Measurements from ENCODE around the gene MND1. TPM values are rescaled to one million over a fixed set of nuclear protein-coding genes. Genes with fewer than 3 reads are reported as not detected.

Gene MND1
- total and polyA plus RNA-seq, 2 of the 8 experiments (the other 6 are each of a cell fraction or from before 2014, with no cell fraction given) = 4.4 to 26.2 TPM

GRCh38 chr4:153403726-153404125 lies 59.2 kb downstream of the MND1 start:
- no peak overlapping the region for H3K56ac ChIP-seq (replicated peaks; ENCODE audit: insufficient read length, low read depth, low read length)
- H3K14ac ChIP-seq (ENCODE audit: insufficient read length) = no peak overlapping the region
- H4K5ac ChIP-seq (ENCODE audit: insufficient read length, low read depth, low read length) = no peak overlapping the region
- no peaks in the 10 kb centered on the region for H3K79me1 ChIP-seq (ENCODE audit: low read depth, low read length)
- peaks cover 0 to 10% (median 4%) of the 10 kb centered on the region in 4 experiments; a peak in 2 of 8 replicates for H3K36me3 ChIP-seq (ENCODE audit: control insufficient read depth in 2 of 4, insufficient read depth in 4 of 4, low read length in 3 of 4)
- H2BK15ac ChIP-seq (ENCODE audit: low read length) = no peak overlapping the region
- DNase-seq (ENCODE audit: low read depth in 1 of 2, low spot score in 2 of 2) (no peak), FAIRE-seq (no peak)
- no peak overlapping the region for H2BK5ac ChIP-seq (ENCODE audit: low read depth, low read length)
- H3K4ac ChIP-seq (replicated peaks; ENCODE audit: insufficient read length, low read depth, low read length) = no peak overlapping the region
- H3K4me3 ChIP-seq (ENCODE audit: extremely low read depth in 1 of 4, insufficient read depth in 2 of 4, low read depth in 3 of 4, low read length in 4 of 4) = no peak overlapping the region
- H4K91ac ChIP-seq (replicated peaks; ENCODE audit: insufficient read length, low read length) = no peak overlapping the region
- peaks cover 0 to 3% of the 10 kb centered on the region in 2 experiments; a peak in 2 of 4 replicates for H3K9me3 ChIP-seq (ENCODE audit: insufficient read depth in 2 of 2, low read depth in 1 of 2, low read length in 1 of 2)
- POLR2A ChIA-PET (ENCODE audit: partially characterized antibody) = interaction anchor here (0.6 to 0.8 kb wide), 3 partner anchors 14 to 387 kb away, joined by 3 to 5 read pairs (median 3); no protein-coding TSS in a partner anchor
- no peak overlapping the region for H4K8ac ChIP-seq (ENCODE audit: extremely low read depth, insufficient read depth, low read length)
- whole genome bisulfite sequencing, 2 experiments (ENCODE audit: extremely low coverage in 1 of 2, insufficient coverage in 1 of 2, insufficient read length in 1 of 2, insufficient replicate concordance in 2 of 2, low coverage in 1 of 2, low lambda C conversion rate in 2 of 2, missing lambda C conversion rate in 1 of 2) = 100% methylated on average over 1 of the region's 1 CpG; no CpG with 5 or more reads in 1 of the 2 experiments
- H4K20me1 ChIP-seq (replicated peaks in 1 of 2; ENCODE audit: control insufficient read depth in 1 of 2, insufficient read depth in 2 of 2, low read length in 2 of 2) = no peaks in the 10 kb centered on the region
- H3K18ac ChIP-seq (ENCODE audit: extremely low read depth, low read length) = no peak overlapping the region
- H3K9ac ChIP-seq (replicated peaks in 1 of 4; ENCODE audit: extremely low read depth in 1 of 4, low read depth in 3 of 4, low read length in 3 of 4) = no peak overlapping the region
- no peak overlapping the region for H3K27ac ChIP-seq (ENCODE audit: low read depth, low read length)
- no peaks in the 10 kb centered on the region for H3K79me2 ChIP-seq (ENCODE audit: control insufficient read depth in 1 of 2, insufficient read depth in 2 of 2, low read length in 2 of 2)
- no peak overlapping the region for H3K23ac ChIP-seq (ENCODE audit: insufficient read length)
- no peak overlapping the region for H2AFZ ChIP-seq (ENCODE audit: low read length)
- no peaks in the 10 kb centered on the region for H3K27me3 ChIP-seq (replicated peaks in 1 of 4; ENCODE audit: control insufficient read depth in 3 of 4, extremely low read depth in 1 of 4, insufficient read depth in 3 of 4, low read length in 3 of 4)
- no peaks in the 10 kb centered on the region for H3K23me2 ChIP-seq (ENCODE audit: low read depth, low read length)
- H3K4me1 ChIP-seq (replicated peaks in 1 of 4; ENCODE audit: control insufficient read depth in 3 of 4, insufficient read depth in 4 of 4, low read length in 3 of 4) = no peaks in the 10 kb centered on the region
- CTCF ChIA-PET (ENCODE audit: partially characterized antibody) = interaction anchor here (0.6 to 2.2 kb wide), 7 partner anchors 9 to 1572 kb away, joined by 3 to 5 read pairs (median 4); no protein-coding TSS in a partner anchor
- H3K4me2 ChIP-seq (ENCODE audit: insufficient read depth in 1 of 2, low read depth in 2 of 2, low read length in 2 of 2) = no peak overlapping the region
- H2AK5ac ChIP-seq (ENCODE audit: low read depth, low read length) = no peak overlapping the region
- no peak overlapping the region for H2BK120ac ChIP-seq (replicated peaks; ENCODE audit: low read depth, low read length)
- no peak overlapping the region for H2BK20ac ChIP-seq (ENCODE audit: low read length)
- no peak overlapping the region for H2BK12ac ChIP-seq (ENCODE audit: low read depth, low read length)
- no peak for TF ChIP-seq SIRT6 (IDR thresholded peaks at IDR 0.05; ENCODE audit: low read length)
- TF ChIP-seq ATF2 (IDR thresholded peaks at IDR 0.05; ENCODE audit: low read length) = no peak
- no peak for TF ChIP-seq FOSL1 (IDR thresholded peaks at IDR 0.05; ENCODE audit: insufficient read depth, low read depth, low read length)
- no peak for TF ChIP-seq BACH1 (IDR thresholded peaks at IDR 0.05; ENCODE audit: low read length)
- TF ChIP-seq YY1 (IDR thresholded peaks at IDR 0.05; ENCODE audit: low read depth, low read length) = no peak
- no peak for TF ChIP-seq SRF (IDR thresholded peaks at IDR 0.05; ENCODE audit: low read depth, low read length)

All from H1 (cell line).